Muscle layer of colon (tissue), 2 donors: ENCODE measurements around the gene GRIK3.

Source experiments
- H3K27ac ChIP-seq: one replicate; pipeline ENCODE4 v1.7.0; 2013; ENCODE audit warnings: low read depth, mild to moderate bottlenecking, low read length, moderate library complexity
- H3K27me3 ChIP-seq, 2 donors: one replicate each; pipeline ENCODE4 v1.7.0; 2013; ENCODE audit warnings: low read length in 2 of 2, mild to moderate bottlenecking in 2 of 2; ENCODE audit not compliant: insufficient read depth in 2 of 2, control insufficient read depth in 1 of 2
- H3K36me3 ChIP-seq: one replicate; pipeline ENCODE4 v1.7.0; 2013; ENCODE audit warnings: mild to moderate bottlenecking, low read length; ENCODE audit not compliant: insufficient read depth
- H3K4me1 ChIP-seq: one replicate; pipeline ENCODE4 v1.7.0; 2013; ENCODE audit warnings: mild to moderate bottlenecking, low read length; ENCODE audit not compliant: insufficient read depth
- H3K4me3 ChIP-seq, 2 donors: one replicate each; pipeline ENCODE4 v1.7.0; 2013; ENCODE audit warnings: low read length in 2 of 2, low read depth in 1 of 2, mild to moderate bottlenecking in 1 of 2, moderate library complexity in 1 of 2
- H3K9ac ChIP-seq: one replicate; pipeline ENCODE4 v1.7.0; 2013; ENCODE audit warnings: low read length
- H3K9me3 ChIP-seq: one replicate; pipeline ENCODE4 v1.7.0; 2013; ENCODE audit warnings: mild to moderate bottlenecking, low read length
- donor health status: abdominal sarcoma.
- donor health status: Adenocarcinoma of cecum.

Gene GRIK3

GRCh38 chr1:36951761-36952160 is 82.6 kb downstream of the GRIK3 start:
- no peaks in the 10 kb centered on the region for H3K9me3 ChIP-seq
- H3K36me3 ChIP-seq: no peaks in the 10 kb centered on the region
- no peak overlapping the region for H3K9ac ChIP-seq
- no peak overlapping the region for H3K27ac ChIP-seq
- no peaks in the 10 kb centered on the region for H3K4me1 ChIP-seq
- H3K4me3 ChIP-seq: no peak overlapping the region
- no peaks in the 10 kb centered on the region for H3K27me3 ChIP-seq

- Histone ChIP-seq H3K36me3 (no peaks in the 10 kb centered on the region), H3K4me3 (no peak overlapping the region), H3K4me1 (no peaks in the 10 kb centered on the region), H3K9ac (no peak overlapping the region), H3K27me3 (no peaks in the 10 kb centered on the region), H3K27ac (no peak overlapping the region), H3K9me3 (no peaks in the 10 kb centered on the region)
These were observed 83.0 kb downstream of the GRIK3 start for GRCh38 chr1:36951292-36951750.

- Histone ChIP-seq H3K4me1 (no peaks in the 10 kb centered on the region), H3K27me3 (no peaks in the 10 kb centered on the region), H3K4me3 (no peak overlapping the region), H3K9me3 (no peaks in the 10 kb centered on the region), H3K27ac (no peak overlapping the region), H3K9ac (no peak overlapping the region), H3K36me3 (no peaks in the 10 kb centered on the region)
These were observed 83.6 kb downstream of the GRIK3 start for GRCh38 chr1:36950604-36951291.

GRCh38 chr1:36948606-36949005 is 85.7 kb downstream of the GRIK3 start:
- Histone ChIP-seq H3K9ac (no peak overlapping the region), H3K27me3 (no peaks in the 10 kb centered on the region), H3K27ac (no peak overlapping the region), H3K9me3 (no peaks in the 10 kb centered on the region), H3K36me3 (no peaks in the 10 kb centered on the region), H3K4me1 (no peaks in the 10 kb centered on the region), H3K4me3 (no peak overlapping the region)

- Histone ChIP-seq H3K27me3 (no peaks in the 10 kb centered on the region), H3K9me3 (no peaks in the 10 kb centered on the region), H3K4me3 (no peak overlapping the region), H3K9ac (no peak overlapping the region), H3K36me3 (no peaks in the 10 kb centered on the region), H3K4me1 (no peaks in the 10 kb centered on the region), H3K27ac (no peak overlapping the region)
These were observed 86.2 kb downstream of the GRIK3 start for GRCh38 chr1:36948147-36948546.

GRCh38 chr1:36947384-36947783 is 86.9 kb downstream of the GRIK3 start:
- Histone ChIP-seq H3K27ac (no peak overlapping the region), H3K9ac (no peak overlapping the region), H3K4me3 (no peak overlapping the region), H3K4me1 (no peaks in the 10 kb centered on the region), H3K36me3 (no peaks in the 10 kb centered on the region), H3K9me3 (no peaks in the 10 kb centered on the region), H3K27me3 (peaks cover 0 to 4% of the 10 kb centered on the region in 2 donors)

- no peak overlapping the region for H3K9ac ChIP-seq
- H3K27ac ChIP-seq: no peak overlapping the region
- no peaks in the 10 kb centered on the region for H3K4me1 ChIP-seq
- peaks cover 0 to 8% of the 10 kb centered on the region in 2 donors for H3K27me3 ChIP-seq
- H3K4me3 ChIP-seq: no peak overlapping the region
- no peaks in the 10 kb centered on the region for H3K36me3 ChIP-seq
- no peaks in the 10 kb centered on the region for H3K9me3 ChIP-seq
These were observed 89.4 kb downstream of the GRIK3 start for GRCh38 chr1:36944883-36945282.

GRCh38 chr1:36942148-36942547 is 92.2 kb downstream of the GRIK3 start:
- Histone ChIP-seq H3K9me3 (no peaks in the 10 kb centered on the region), H3K9ac (no peak overlapping the region), H3K4me3 (no peak overlapping the region), H3K36me3 (no peaks in the 10 kb centered on the region), H3K27me3 (peaks cover 0 to 8% of the 10 kb centered on the region in 2 donors), H3K27ac (no peak overlapping the region), H3K4me1 (no peaks in the 10 kb centered on the region)

GRCh38 chr1:36941316-36941978 is 92.9 kb downstream of the GRIK3 start:
- Histone ChIP-seq H3K27ac (no peak overlapping the region), H3K4me1 (no peaks in the 10 kb centered on the region), H3K36me3 (no peaks in the 10 kb centered on the region), H3K9me3 (no peaks in the 10 kb centered on the region), H3K9ac (no peak overlapping the region), H3K4me3 (no peak overlapping the region), H3K27me3 (peaks cover 0 to 8% of the 10 kb centered on the region in 2 donors)

GRCh38 chr1:36938819-36939218 is 95.5 kb downstream of the GRIK3 start:
- H3K4me1 ChIP-seq: no peaks in the 10 kb centered on the region
- peaks cover 0 to 8% of the 10 kb centered on the region in 2 donors for H3K27me3 ChIP-seq
- H3K4me3 ChIP-seq: no peak overlapping the region
- no peaks in the 10 kb centered on the region for H3K9me3 ChIP-seq
- no peak overlapping the region for H3K27ac ChIP-seq
- no peaks in the 10 kb centered on the region for H3K36me3 ChIP-seq
- no peak overlapping the region for H3K9ac ChIP-seq

GRCh38 chr1:36937371-36937770 is 96.9 kb downstream of the GRIK3 start:
- Histone ChIP-seq H3K4me3 (no peak overlapping the region), H3K9ac (no peak overlapping the region), H3K36me3 (no peaks in the 10 kb centered on the region), H3K27ac (no peak overlapping the region), H3K27me3 (peaks cover 0 to 4% of the 10 kb centered on the region in 2 donors), H3K4me1 (no peaks in the 10 kb centered on the region), H3K9me3 (no peaks in the 10 kb centered on the region)

- Histone ChIP-seq H3K4me1 (no peaks in the 10 kb centered on the region), H3K36me3 (no peaks in the 10 kb centered on the region), H3K27me3 (no peaks in the 10 kb centered on the region), H3K9ac (no peak overlapping the region), H3K9me3 (no peaks in the 10 kb centered on the region), H3K4me3 (no peak overlapping the region), H3K27ac (no peak overlapping the region)
These were observed 100.3 kb downstream of the GRIK3 start for GRCh38 chr1:36934061-36934460.
